HFF-Myc (cell line): Measurements from ENCODE around the gene FSIP1.

Source experiments
- DNase-seq: peaks from one replicate; pipeline ENCODE4 v3.0.0-alpha.2; 2011; ENCODE audit warnings: low read depth; ENCODE audit errors: extremely low read depth
- H3K4me3 ChIP-seq: replicated peaks from 2 replicates; pipeline ENCODE4 v1.5.1; 2011; ENCODE audit warnings: low read depth, mild to moderate bottlenecking, control low read depth, low read length
- TF ChIP-seq, protein P1 (sequence below): IDR thresholded peaks from 2 replicates; pipeline ENCODE4 v1.5.1; 2012; ENCODE audit warnings: mild to moderate bottlenecking, low read depth, low read length, control low read depth; ENCODE audit errors: missing control alignments

The FSIP1 gene

DNA sequence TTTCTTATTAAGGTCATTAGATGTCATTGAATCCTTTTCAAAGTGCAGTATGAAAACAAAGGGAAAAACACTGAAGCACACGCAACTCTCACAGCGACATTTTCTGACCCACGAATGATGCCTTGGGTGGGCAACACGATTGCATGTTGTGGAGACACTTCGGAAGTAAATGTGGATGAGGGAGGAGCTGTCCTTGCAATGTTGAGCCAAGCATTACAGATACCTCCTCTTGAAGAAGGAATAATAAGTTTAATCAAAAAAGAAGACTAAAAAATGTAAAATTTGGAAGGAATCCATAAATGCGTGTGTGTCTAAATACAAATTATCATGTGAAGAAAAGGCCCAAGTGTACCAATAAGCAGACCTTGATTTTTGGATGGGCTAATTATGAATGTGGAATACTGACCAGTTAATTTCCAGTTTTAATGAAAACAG, 184.9 kb downstream of the FSIP1 start:
- TF ChIP-seq, protein P1, sequence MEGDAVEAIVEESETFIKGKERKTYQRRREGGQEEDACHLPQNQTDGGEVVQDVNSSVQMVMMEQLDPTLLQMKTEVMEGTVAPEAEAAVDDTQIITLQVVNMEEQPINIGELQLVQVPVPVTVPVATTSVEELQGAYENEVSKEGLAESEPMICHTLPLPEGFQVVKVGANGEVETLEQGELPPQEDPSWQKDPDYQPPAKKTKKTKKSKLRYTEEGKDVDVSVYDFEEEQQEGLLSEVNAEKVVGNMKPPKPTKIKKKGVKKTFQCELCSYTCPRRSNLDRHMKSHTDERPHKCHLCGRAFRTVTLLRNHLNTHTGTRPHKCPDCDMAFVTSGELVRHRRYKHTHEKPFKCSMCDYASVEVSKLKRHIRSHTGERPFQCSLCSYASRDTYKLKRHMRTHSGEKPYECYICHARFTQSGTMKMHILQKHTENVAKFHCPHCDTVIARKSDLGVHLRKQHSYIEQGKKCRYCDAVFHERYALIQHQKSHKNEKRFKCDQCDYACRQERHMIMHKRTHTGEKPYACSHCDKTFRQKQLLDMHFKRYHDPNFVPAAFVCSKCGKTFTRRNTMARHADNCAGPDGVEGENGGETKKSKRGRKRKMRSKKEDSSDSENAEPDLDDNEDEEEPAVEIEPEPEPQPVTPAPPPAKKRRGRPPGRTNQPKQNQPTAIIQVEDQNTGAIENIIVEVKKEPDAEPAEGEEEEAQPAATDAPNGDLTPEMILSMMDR, result no peak
- H3K4me3 ChIP-seq, result no peak overlapping the region
- DNase-seq, result no peak

DNA sequence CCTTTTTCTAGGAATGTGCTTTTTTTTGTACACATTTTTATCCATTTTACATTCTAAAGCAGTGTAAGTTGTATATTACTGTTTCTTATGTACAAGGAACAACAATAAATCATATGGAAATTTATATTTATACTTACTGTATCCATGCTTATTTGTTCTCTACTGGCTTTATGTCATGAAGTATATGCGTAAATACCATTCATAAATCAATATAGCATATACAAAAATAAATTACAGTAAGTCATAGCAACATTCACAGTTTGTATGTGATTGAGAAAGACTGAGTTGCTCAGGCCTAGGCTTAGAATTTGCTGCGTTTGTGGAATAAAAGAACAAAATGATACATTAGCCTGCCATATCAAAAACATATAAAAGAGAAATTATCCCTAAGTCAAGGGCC, 185.3 kb downstream of the FSIP1 start:
- H3K4me3 ChIP-seq, result no peak overlapping the region

DNA sequence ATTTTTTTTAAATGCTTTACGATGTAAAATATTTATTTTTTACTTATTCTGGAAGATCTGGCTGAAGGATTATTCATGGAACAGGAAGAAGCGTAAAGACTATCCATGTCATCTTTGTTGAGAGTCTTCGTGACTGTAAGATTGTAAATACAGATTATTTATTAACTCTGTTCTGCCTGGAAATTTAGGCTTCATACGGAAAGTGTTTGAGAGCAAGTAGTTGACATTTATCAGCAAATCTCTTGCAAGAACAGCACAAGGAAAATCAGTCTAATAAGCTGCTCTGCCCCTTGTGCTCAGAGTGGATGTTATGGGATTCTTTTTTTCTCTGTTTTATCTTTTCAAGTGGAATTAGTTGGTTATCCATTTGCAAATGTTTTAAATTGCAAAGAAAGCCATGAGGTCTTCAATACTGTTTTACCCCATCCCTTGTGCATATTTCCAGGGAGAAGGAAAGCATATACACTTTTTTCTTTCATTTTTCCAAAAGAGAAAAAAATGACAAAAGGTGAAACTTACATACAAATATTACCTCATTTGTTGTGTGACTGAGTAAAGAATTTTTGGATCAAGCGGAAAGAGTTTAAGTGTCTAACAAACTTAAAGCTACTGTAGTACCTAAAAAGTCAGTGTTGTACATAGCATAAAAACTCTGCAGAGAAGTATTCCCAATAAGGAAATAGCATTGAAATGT, 186.1 kb downstream of the FSIP1 start:
- TF ChIP-seq, protein P1, result no peak
- no peak for DNase-seq
- H3K4me3 ChIP-seq, result no peak overlapping the region

More for the DNA sequence above, 185.3 kb downstream of the FSIP1 start:
- no peak for DNase-seq
- TF ChIP-seq, protein P1, result no peak

DNA sequence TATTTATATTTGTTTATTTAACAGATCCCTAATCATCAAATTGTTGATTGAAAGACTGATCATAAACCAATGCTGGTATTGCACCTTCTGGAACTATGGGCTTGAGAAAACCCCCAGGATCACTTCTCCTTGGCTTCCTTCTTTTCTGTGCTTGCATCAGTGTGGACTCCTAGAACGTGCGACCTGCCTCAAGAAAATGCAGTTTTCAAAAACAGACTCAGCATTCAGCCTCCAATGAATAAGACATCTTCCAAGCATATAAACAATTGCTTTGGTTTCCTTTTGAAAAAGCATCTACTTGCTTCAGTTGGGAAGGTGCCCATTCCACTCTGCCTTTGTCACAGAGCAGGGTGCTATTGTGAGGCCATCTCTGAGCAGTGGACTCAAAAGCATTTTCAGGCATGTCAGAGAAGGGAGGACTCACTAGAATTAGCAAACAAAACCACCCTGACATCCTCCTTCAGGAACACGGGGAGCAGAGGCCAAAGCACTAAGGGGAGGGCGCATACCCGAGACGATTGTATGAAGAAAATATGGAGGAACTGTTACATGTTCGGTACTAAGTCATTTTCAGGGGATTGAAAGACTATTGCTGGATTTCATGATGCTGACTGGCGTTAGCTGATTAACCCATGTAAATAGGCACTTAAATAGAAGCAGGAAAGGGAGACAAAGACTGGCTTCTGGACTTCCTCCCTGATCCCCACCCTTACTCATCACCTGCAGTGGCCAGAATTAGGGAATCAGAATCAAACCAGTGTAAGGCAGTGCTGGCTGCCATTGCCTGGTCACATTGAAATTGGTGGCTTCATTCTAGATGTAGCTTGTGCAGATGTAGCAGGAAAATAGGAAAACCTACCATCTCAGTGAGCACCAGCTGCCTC, 187.1 kb downstream of the FSIP1 start:
- no peak overlapping the region for H3K4me3 ChIP-seq
- TF ChIP-seq, protein P1, result no peak
- no peak for DNase-seq

DNA sequence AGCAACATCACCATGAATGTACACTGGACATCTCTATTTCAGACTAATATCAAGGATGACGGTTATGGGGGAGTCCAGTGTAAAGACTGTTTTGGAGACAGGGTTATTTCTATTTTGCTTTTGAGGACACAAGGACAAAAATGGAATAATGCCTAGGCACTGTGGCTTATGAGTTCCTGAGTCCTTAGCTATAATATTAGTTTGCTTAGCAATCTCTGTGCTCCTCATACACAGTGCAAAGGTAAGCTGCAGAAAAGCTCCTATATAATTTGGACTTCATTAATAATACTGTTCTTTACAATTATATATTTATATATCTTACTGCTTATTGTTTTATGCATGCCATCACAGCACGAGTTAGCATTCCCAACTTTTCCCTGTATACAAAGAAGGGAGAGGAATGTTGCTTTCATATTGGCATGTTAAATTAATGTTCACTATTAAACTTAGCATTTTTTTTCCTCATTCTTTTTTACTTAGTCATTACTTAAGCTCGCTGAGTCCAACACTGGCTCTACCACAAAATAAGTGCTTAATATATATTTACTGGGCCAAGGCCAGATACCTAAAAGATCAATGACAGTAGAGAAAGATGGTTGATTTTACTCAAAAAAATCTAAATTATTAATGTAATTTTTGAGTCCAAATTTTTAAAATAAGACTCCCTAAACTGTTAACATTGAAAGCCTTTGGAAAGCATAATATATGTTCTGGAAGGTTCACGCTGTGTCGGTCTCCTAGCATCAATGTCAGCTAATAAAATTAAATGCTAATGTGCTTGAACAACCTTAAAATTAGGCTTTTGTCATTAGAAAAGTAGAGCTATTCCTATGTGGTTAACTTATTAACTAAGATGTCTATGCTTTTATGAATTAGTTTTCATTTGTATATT, 187.9 kb downstream of the FSIP1 start:
- no peak overlapping the region for H3K4me3 ChIP-seq
- DNase-seq, result no peak
- TF ChIP-seq, protein P1, result no peak

DNA sequence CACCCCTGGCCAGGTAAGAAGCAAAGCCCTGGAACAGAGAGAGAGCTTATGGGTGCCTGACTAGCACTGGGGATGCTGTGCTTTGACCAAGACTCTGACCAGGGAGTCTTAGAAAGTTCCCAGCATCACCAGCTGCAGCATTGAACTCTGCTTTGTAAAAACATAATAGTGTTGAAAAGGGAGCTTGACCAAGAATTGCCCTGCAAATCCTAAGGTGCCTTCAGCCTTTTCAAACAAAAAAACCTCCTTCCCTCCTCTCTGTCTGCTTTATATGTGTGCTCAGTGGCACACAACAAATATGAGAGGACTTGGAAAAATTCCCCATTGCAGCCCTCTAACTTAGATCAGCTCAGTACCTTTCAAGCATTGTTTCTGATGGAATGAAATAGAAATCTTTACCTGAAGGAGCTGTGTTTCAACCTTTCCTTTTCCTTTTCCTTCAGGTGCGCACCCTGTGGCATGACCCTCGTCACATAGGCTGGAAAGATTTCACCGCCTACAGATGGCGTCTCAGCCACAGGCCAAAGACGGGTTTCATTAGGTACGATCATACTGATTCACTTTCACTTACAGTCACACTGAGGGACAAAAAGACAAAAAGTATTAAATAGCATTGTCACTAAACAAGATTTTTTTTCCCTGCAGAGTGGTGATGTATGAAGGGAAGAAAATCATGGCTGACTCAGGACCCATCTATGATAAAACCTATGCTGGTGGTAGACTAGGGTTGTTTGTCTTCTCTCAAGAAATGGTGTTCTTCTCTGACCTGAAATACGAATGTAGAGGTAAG, 188.8 kb downstream of the FSIP1 start:
- no peak overlapping the region for H3K4me3 ChIP-seq
- TF ChIP-seq, protein P1, result no peak
- no peak for DNase-seq
